ENCODE measurements around the gene GOLGA6B.
"Not testable (repeated sequence)": the region's sequence is repeated elsewhere in the genome, so short reads cannot be mapped to it uniquely, and the experiment has no call there.

DNA sequence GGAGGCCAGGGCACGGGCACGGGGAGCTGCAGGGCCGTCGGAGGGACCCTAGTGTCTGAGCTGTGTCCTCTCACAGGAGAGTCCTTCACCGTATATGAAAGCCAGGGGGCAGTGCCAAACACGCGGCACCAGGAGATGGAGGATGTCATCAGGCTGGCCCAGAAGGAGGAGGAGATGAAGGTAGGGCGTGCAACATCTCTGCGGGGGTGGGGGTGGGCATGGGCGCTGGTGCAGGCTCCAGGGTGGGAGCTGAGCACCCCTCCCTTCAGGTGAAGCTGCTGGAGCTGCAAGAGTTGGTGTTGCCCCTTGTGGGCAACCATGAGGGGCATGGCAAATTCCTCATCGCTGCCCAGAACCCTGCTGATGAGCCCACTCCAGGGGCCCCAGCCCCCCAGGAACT lies 11.2 kb downstream of the GOLGA6B start:
- TF ChIP-seq POLR2A, POLR2AphosphoS5 (IDR thresholded peaks at IDR 0.05): not testable (repeated sequence)
- TF ChIP-seq, protein P1, sequence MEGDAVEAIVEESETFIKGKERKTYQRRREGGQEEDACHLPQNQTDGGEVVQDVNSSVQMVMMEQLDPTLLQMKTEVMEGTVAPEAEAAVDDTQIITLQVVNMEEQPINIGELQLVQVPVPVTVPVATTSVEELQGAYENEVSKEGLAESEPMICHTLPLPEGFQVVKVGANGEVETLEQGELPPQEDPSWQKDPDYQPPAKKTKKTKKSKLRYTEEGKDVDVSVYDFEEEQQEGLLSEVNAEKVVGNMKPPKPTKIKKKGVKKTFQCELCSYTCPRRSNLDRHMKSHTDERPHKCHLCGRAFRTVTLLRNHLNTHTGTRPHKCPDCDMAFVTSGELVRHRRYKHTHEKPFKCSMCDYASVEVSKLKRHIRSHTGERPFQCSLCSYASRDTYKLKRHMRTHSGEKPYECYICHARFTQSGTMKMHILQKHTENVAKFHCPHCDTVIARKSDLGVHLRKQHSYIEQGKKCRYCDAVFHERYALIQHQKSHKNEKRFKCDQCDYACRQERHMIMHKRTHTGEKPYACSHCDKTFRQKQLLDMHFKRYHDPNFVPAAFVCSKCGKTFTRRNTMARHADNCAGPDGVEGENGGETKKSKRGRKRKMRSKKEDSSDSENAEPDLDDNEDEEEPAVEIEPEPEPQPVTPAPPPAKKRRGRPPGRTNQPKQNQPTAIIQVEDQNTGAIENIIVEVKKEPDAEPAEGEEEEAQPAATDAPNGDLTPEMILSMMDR (IDR thresholded peaks at IDR 0.05): not testable (repeated sequence)

Measured in sigmoid colon (tissue), 4 donors.